PC-3 (cell line): ENCODE measurements around the gene MRPL33. TPM values are rescaled to one million over a fixed set of nuclear protein-coding genes. Genes with fewer than 3 reads are reported as not detected.
"Not testable (repeated sequence)": the region's sequence is repeated elsewhere in the genome, so short reads cannot be mapped to it uniquely, and the experiment has no call there.

Experiments used
- ATAC-seq: fragments of 200-7000 bp; cut with Tn5 transposase; 2 replicates; pipeline ENCODE4 v1.9.1; 2020; ENCODE audit warnings: mild to moderate bottlenecking, moderate library complexity
- BruUV-seq: library from RNA; stranded (reverse); fragments of 400-500 nt; replicated peaks from 2 replicates; lab custom pipeline; 2021; lab: Mats Ljungman, UMichigan
- CTCF ChIA-PET: fragments of 300-600 bp; sonication (Branson Sonifier 250); formaldehyde crosslinking; loops from one replicate; lab custom pipeline; 2022; ENCODE audit warnings: antibody characterized with exemption; lab: Charles Lee
- POLR2A ChIA-PET: fragments of 300-600 bp; sonication (Branson Sonifier 250); formaldehyde crosslinking; loops from one replicate; lab custom pipeline; 2022; ENCODE audit warnings: antibody characterized with exemption; ENCODE audit not compliant: unreplicated experiment; lab: Charles Lee
- DNase-seq: peaks from one replicate; pipeline ENCODE4 v3.0.0-alpha.2; 2015
- H2AFZ ChIP-seq: fragments of 300-600 bp; sonication (generic); 2 replicates; pipeline ENCODE4 v1.6.0; 2016; ENCODE audit warnings: antibody characterized with exemption, low read length
- H3F3A ChIP-seq: fragments of 300-600 bp; sonication (generic); one replicate; pipeline ENCODE4 v1.6.0; 2017; ENCODE audit warnings: antibody characterized with exemption, low read length, control low read depth, mild to moderate bottlenecking; ENCODE audit not compliant: unreplicated experiment
- H3K27ac ChIP-seq: fragments of 300-600 bp; sonication (generic); 2 replicates; pipeline ENCODE4 v1.5.1; 2016; ENCODE audit warnings: mild to moderate bottlenecking, low read length
- H3K27me3 ChIP-seq: fragments of 300-600 bp; sonication (generic); 2 replicates; pipeline ENCODE4 v1.6.1; 2016; ENCODE audit warnings: low read length, mixed read lengths
- H3K36me3 ChIP-seq: fragments of 300-600 bp; sonication (generic); 2 replicates; pipeline ENCODE4 v1.6.1; 2016; ENCODE audit warnings: low read depth, mixed run types, low read length, mixed read lengths
- H3K4me1 ChIP-seq: fragments of 300-600 bp; sonication (generic); 2 replicates; pipeline ENCODE4 v1.5.1; 2016; ENCODE audit warnings: low read length; ENCODE audit not compliant: insufficient read depth
- H3K4me2 ChIP-seq: fragments of 300-600 bp; sonication (generic); 2 replicates; pipeline ENCODE4 v1.6.0; 2016; ENCODE audit warnings: low read length
- H3K4me3 ChIP-seq: fragments of 300-600 bp; sonication (generic); 2 replicates; pipeline ENCODE4 v1.5.1; 2016; ENCODE audit warnings: mild to moderate bottlenecking, low read length, mixed read lengths
- H3K79me2 ChIP-seq: fragments of 300-600 bp; sonication (generic); 2 replicates; pipeline ENCODE4 v1.6.1; 2017; ENCODE audit warnings: low read length, mixed read lengths
- H3K9ac ChIP-seq: fragments of 300-600 bp; sonication (generic); 2 replicates; pipeline ENCODE4 v1.6.0; 2016; ENCODE audit warnings: mild to moderate bottlenecking, low read length
- H3K9me2 ChIP-seq: fragments of 300-600 bp; sonication (generic); replicated peaks from 2 replicates; pipeline ENCODE4 v1.6.1; 2016; ENCODE audit warnings: mixed run types, low read length, mixed read lengths
- H3K9me3 ChIP-seq: fragments of 300-600 bp; sonication (generic); 2 replicates; pipeline ENCODE4 v1.6.1; 2016; ENCODE audit warnings: low read length, mixed read lengths
- H4K20me1 ChIP-seq: fragments of 300-600 bp; sonication (generic); 2 replicates; pipeline ENCODE4 v1.6.1; 2016; ENCODE audit warnings: low read length, mixed read lengths
- CTCF ChIP-seq: fragments of 300-600 bp; sonication (generic); conservative IDR thresholded peaks from 2 replicates; pipeline ENCODE4 v1.5.1; 2017; ENCODE audit warnings: antibody characterized with exemption, low read depth, mild to moderate bottlenecking, low read length
- EZH2 ChIP-seq: fragments of 300-600 bp; sonication (generic); IDR thresholded peaks from one replicate; pipeline ENCODE4 v1.6.1; 2017; ENCODE audit warnings: antibody characterized with exemption, mild to moderate bottlenecking, low read length; ENCODE audit not compliant: unreplicated experiment
- EZH2phosphoT487 ChIP-seq: fragments of 300-600 bp; sonication (generic); IDR thresholded peaks from 2 replicates; pipeline ENCODE4 v1.6.1; 2018; ENCODE audit warnings: mild to moderate bottlenecking, antibody characterized with exemption, low read length, borderline replicate concordance
- intact Hi-C: fragments of 100-400 bp; cut with micrococcal nuclease; formaldehyde crosslinking; loops from 2 replicates; pipeline ENCODE4 v1.9.0; 2023
- total RNA-seq: library from RNA; depleted of rRNA; stranded (reverse); fragments of >200 nt; gene quantifications from 2 replicates; pipeline ENCODE4 v1.2.3, GENCODE V29; 2014

MRPL33 gene
- total RNA-seq, 1 experiment from 2014 or later: 110 TPM

- DNase-seq: no peak
- no peaks in the 10 kb centered on the region for H3K36me3 ChIP-seq
- H3K4me3 ChIP-seq: no peak overlapping the region
- H3K4me1 ChIP-seq: peaks cover 6% of the 10 kb centered on the region; the same call in 1 of the 2 replicates
- intact Hi-C loops: no loop called here
- H3K9ac ChIP-seq: no peak overlapping the region
- ChIA-PET CTCF (no interaction called here), POLR2A (no interaction called here)
- no peak for TF ChIP-seq CTCF
- no peaks in the 10 kb centered on the region for H4K20me1 ChIP-seq
- H3F3A ChIP-seq: no peaks in the 10 kb centered on the region
- H3K27me3 ChIP-seq: no peaks in the 10 kb centered on the region
- BruUV-seq: no TSS peak
- no peaks in the 10 kb centered on the region for H3K9me3 ChIP-seq
- no peaks in the 10 kb centered on the region for H3K79me2 ChIP-seq
- H3K4me2 ChIP-seq: no peak overlapping the region
- no peak overlapping the region for H2AFZ ChIP-seq
- H3K9me2 ChIP-seq: no peaks in the 10 kb centered on the region
- H3K27ac ChIP-seq: no peak overlapping the region
- ATAC-seq: no peak
These were observed 28.9 kb upstream of the MRPL33 start for GRCh38 chr2:27742571-27742970.

- CTCF ChIA-PET, H3K4me3 ChIP-seq, H2AFZ ChIP-seq, H3K27ac ChIP-seq, H3K36me3 ChIP-seq, H3K9ac ChIP-seq, H3K9me3 ChIP-seq, H4K20me1 ChIP-seq, H3K4me2 ChIP-seq, BruUV-seq, H3F3A ChIP-seq, H3K9me2 ChIP-seq, H3K4me1 ChIP-seq, H3K79me2 ChIP-seq, H3K27me3 ChIP-seq, ATAC-seq, DNase-seq, intact Hi-C loops: not testable (repeated sequence)
- POLR2A ChIA-PET: interaction anchor here (0.6 kb wide), 1 partner anchor 443 kb away, joined by 3 read pairs; no protein-coding TSS in a partner anchor
These were observed 26.0 kb upstream of the MRPL33 start for GRCh38 chr2:27745494-27745893.

GRCh38 chr2:27746325-27746724, 25.2 kb upstream of the MRPL33 start:
- H3K9ac ChIP-seq: no peak overlapping the region
- BruUV-seq: no TSS peak

More at GRCh38 chr2:27746325-27746724, 25.2 kb upstream of the MRPL33 start:
- intact Hi-C loops: no loop called here
- Histone ChIP-seq H3K27me3 (no peaks in the 10 kb centered on the region), H3F3A (no peaks in the 10 kb centered on the region), H3K9me2 (no peaks in the 10 kb centered on the region), H3K36me3 (no peaks in the 10 kb centered on the region), H3K4me3 (no peak overlapping the region), H2AFZ (no peak overlapping the region), H4K20me1 (no peaks in the 10 kb centered on the region), H3K4me1 (no peaks in the 10 kb centered on the region), H3K27ac (no peak overlapping the region), H3K4me2 (no peak overlapping the region), H3K9me3 (no peaks in the 10 kb centered on the region), H3K79me2 (no peaks in the 10 kb centered on the region)
- no peak for TF ChIP-seq EZH2phosphoT487
- no peak for TF ChIP-seq EZH2
- TF ChIP-seq CTCF: no peak
- ATAC-seq: no peak
- no peak for DNase-seq
- CTCF ChIA-PET: no interaction called here
- POLR2A ChIA-PET: no interaction called here
